ENCODE measurements around the gene AGPAT4. TPM values are rescaled to one million over a fixed set of nuclear protein-coding genes. Genes with fewer than 3 reads are reported as not detected.

AGPAT4 gene
- total RNA-seq, 1 experiment from 2014 or later: 22.0 TPM

- no peak overlapping the region for H3K4ac ChIP-seq (ENCODE audit: low read depth, low read length)
- no peak overlapping the region for H4K8ac ChIP-seq (replicated peaks; ENCODE audit: insufficient read length, low read depth, low read length)
- no peak overlapping the region for H3K14ac ChIP-seq (ENCODE audit: insufficient read depth, low read length)
- no peak overlapping the region for H2BK12ac ChIP-seq (ENCODE audit: insufficient read length, low read depth, low read length)
- peaks cover 9% of the 10 kb centered on the region for H3K23me2 ChIP-seq (ENCODE audit: insufficient read length, low read depth, low read length, poor library complexity, severe bottlenecking)
- H3K18ac ChIP-seq (ENCODE audit: insufficient read length, low read depth, low read length): no peak overlapping the region
- H3K27ac Mint-ChIP-seq: no peak overlapping the region
- H3K9me3 ChIP-seq (ENCODE audit: control insufficient read depth, low read depth, low read length): peaks cover 5% of the 10 kb centered on the region
- no peaks in the 10 kb centered on the region for H3K79me2 ChIP-seq (ENCODE audit: insufficient read depth, low read length)
- no peak overlapping the region for H3K23ac ChIP-seq (ENCODE audit: insufficient read length, low read depth, low read length)
- H2AFZ ChIP-seq (ENCODE audit: low read length): no peak overlapping the region
- peaks cover 5 to 14% (median 8%) of the 10 kb centered on the region in 3 experiments; a peak in 6 of 7 replicates for H3K36me3 Mint-ChIP-seq (ENCODE audit: insufficient read depth in 1 of 3, low read depth in 3 of 3)
- TF ChIP-seq CTCF (conservative IDR thresholded peaks at IDR 0.05): no peak
- peaks cover 5% of the 10 kb centered on the region for H3K27me3 Mint-ChIP-seq (ENCODE audit: low read depth)
- WGBS (ENCODE audit: extremely low coverage, insufficient read length, low lambda C conversion rate): no CpG with 5 or more reads among the region's 4 CpGs
- no peak overlapping the region for H2BK20ac ChIP-seq (ENCODE audit: low read depth, low read length, poor library complexity, severe bottlenecking)
- no peak overlapping the region for H2AK5ac ChIP-seq (ENCODE audit: insufficient read length, low read length)
- H3K4me1 ChIP-seq (ENCODE audit: insufficient read depth, low read length): no peaks in the 10 kb centered on the region; the same call in none of the 2 replicates
- no peak for DNase-seq
- H2BK5ac ChIP-seq (ENCODE audit: insufficient read length, low read length): no peak overlapping the region
- H3K56ac ChIP-seq (ENCODE audit: insufficient read length, low read depth, low read length): no peak overlapping the region
- H3K4me2 ChIP-seq (ENCODE audit: insufficient read depth, insufficient read length, low read length): no peak overlapping the region
- H4K20me1 ChIP-seq (ENCODE audit: control insufficient read depth, insufficient read depth, insufficient read length): no peaks in the 10 kb centered on the region
- H2BK120ac ChIP-seq (ENCODE audit: low read depth, low read length, poor library complexity, severe bottlenecking): no peak overlapping the region
- no peaks in the 10 kb centered on the region for H3K27me3 ChIP-seq (ENCODE audit: insufficient read depth, low read length)
- no peaks in the 10 kb centered on the region for H3K79me1 ChIP-seq (ENCODE audit: insufficient read depth, low read depth, low read length, poor library complexity, severe bottlenecking)
- H3K4me3 Mint-ChIP-seq: no peak overlapping the region
- H3K27ac ChIP-seq (ENCODE audit: insufficient read length, low read depth, low read length): no peak overlapping the region
- H3K4me1 Mint-ChIP-seq: peaks cover 16 to 17% of the 10 kb centered on the region in 2 experiments
- H3K9ac ChIP-seq (ENCODE audit: extremely low read depth, insufficient read length, low read length): no peak overlapping the region
- H3K9me3 Mint-ChIP-seq: peaks cover 12% of the 10 kb centered on the region in 2 experiments
- no peak overlapping the region for H4K5ac ChIP-seq (ENCODE audit: insufficient read length, low read depth, low read length)
- no peak overlapping the region for H4K91ac ChIP-seq (ENCODE audit: insufficient read length, low read depth, low read length)
- H2BK15ac ChIP-seq (ENCODE audit: low read depth, low read length): no peak overlapping the region
- H3T11ph ChIP-seq (ENCODE audit: low read length): no peak overlapping the region
Measured at GRCh38 chr6:161276605-161277155, 2.8 kb upstream of the AGPAT4 start.
